Vagina (tissue), 2 donors: ENCODE measurements around the gene B4GALT1. TPM values are rescaled to one million over a fixed set of nuclear protein-coding genes. Genes with fewer than 3 reads are reported as not detected.

Source experiments
- DNase-seq, 2 donors: peaks; one replicate each; pipeline ENCODE4 v3.0.0-alpha.2; 2017; ENCODE audit errors: extremely low spot score in 2 of 2
- H3K27ac ChIP-seq: fragments of 200-600 bp; sonication (generic); one replicate; pipeline ENCODE4 v1.5.1; 2019
- H3K27me3 ChIP-seq: fragments of 200-600 bp; sonication (generic); one replicate; pipeline ENCODE4 v1.5.1; 2019
- H3K36me3 ChIP-seq, 2 donors: fragments of 200-600 bp; sonication (generic); one replicate each; pipeline ENCODE4 v1.5.1; 2017 to 2019
- H3K4me1 ChIP-seq: fragments of 200-600 bp; sonication (generic); one replicate; pipeline ENCODE4 v1.5.1; 2019
- H3K4me3 ChIP-seq, 2 donors: fragments of 200-600 bp; sonication (generic); 1 replicate in 1 of 2; 2 replicates in 1 of 2; pipeline ENCODE4 v1.5.1; 2016 to 2019
- H3K9me3 ChIP-seq: fragments of 200-600 bp; sonication (generic); one replicate; pipeline ENCODE4 v1.5.1; 2019
- CTCF ChIP-seq, 3 experiments: fragments of 450-650 bp in 2 of 3; fragments of 200-600 bp in 1 of 3; sonication (generic) in 1 of 3; IDR thresholded peaks; one replicate each; pipeline ENCODE4 v1.5.1; 2017 to 2019; ENCODE audit warnings: antibody characterized with exemption in 3 of 3, mild to moderate bottlenecking in 2 of 3, moderate library complexity in 2 of 3
- POLR2A ChIP-seq, 2 donors: fragments of 450-650 bp; IDR thresholded peaks; one replicate each; pipeline ENCODE4 v1.6.1; 2017; ENCODE audit warnings: antibody characterized with exemption in 2 of 2, mild to moderate bottlenecking in 2 of 2, moderate library complexity in 2 of 2
- POLR2AphosphoS5 ChIP-seq, 2 donors: sonication (generic); formaldehyde crosslinking; IDR thresholded peaks; one replicate each; pipeline ENCODE4 v1.9.0; 2017; ENCODE audit warnings: antibody characterized with exemption in 2 of 2, mild to moderate bottlenecking in 2 of 2, low read depth in 1 of 2; ENCODE audit not compliant: insufficient read depth in 1 of 2
- intact Hi-C: fragments of 100-400 bp; cut with DNase I; formaldehyde crosslinking; loops from one replicate; pipeline ENCODE4 v1.15.1; 2023
- total RNA-seq: library from RNA; depleted of rRNA; stranded (reverse); fragments of >200 nt; gene quantifications from one replicate; pipeline ENCODE4 v1.2.3, GENCODE V29; 2016

Gene B4GALT1
- total RNA-seq, 1 donor from 2014 or later, result 85.2 TPM

GRCh38 chr9:33135470-33135958, 31.6 kb downstream of the B4GALT1 start:
- Histone ChIP-seq H3K27me3 (no peaks in the 10 kb centered on the region), H3K27ac (no peak overlapping the region), H3K4me1 (peaks cover 81% of the 10 kb centered on the region), H3K9me3 (no peaks in the 10 kb centered on the region), H3K4me3 (no peak overlapping the region), H3K36me3 (peaks cover 0 to 24% of the 10 kb centered on the region in 2 donors)
- intact Hi-C loops, result no loop called here
- DNase-seq, result no peak
- TF ChIP-seq POLR2AphosphoS5 (IDR thresholded peaks at IDR 0.05; ENCODE audit: insufficient read depth in 1 of 2, low read depth in 1 of 2) (no peak), CTCF (IDR thresholded peaks at IDR 0.05) (no peak), POLR2A (IDR thresholded peaks at IDR 0.05) (no peak)

- H3K27ac ChIP-seq, result no peak overlapping the region
- H3K4me3 ChIP-seq, result no peak overlapping the region
- peaks cover 81% of the 10 kb centered on the region for H3K4me1 ChIP-seq
- TF ChIP-seq CTCF (IDR thresholded peaks at IDR 0.05) (no peak), POLR2A (IDR thresholded peaks at IDR 0.05) (no peak), POLR2AphosphoS5 (IDR thresholded peaks at IDR 0.05; ENCODE audit: insufficient read depth in 1 of 2, low read depth in 1 of 2) (no peak)
- no peak for DNase-seq
- no peaks in the 10 kb centered on the region for H3K27me3 ChIP-seq
- no peaks in the 10 kb centered on the region for H3K9me3 ChIP-seq
- H3K36me3 ChIP-seq, result peaks cover 0 to 24% of the 10 kb centered on the region in 2 donors
- intact Hi-C loops, result no loop called here
These were observed 32.1 kb downstream of the B4GALT1 start for GRCh38 chr9:33135031-33135461.

- TF ChIP-seq POLR2A (IDR thresholded peaks at IDR 0.05) (no peak), POLR2AphosphoS5 (IDR thresholded peaks at IDR 0.05; ENCODE audit: insufficient read depth in 1 of 2, low read depth in 1 of 2) (no peak), CTCF (IDR thresholded peaks at IDR 0.05) (no peak)
- intact Hi-C loops, result no loop called here
- H3K27ac ChIP-seq, result no peak overlapping the region
- no peak for DNase-seq
- no peaks in the 10 kb centered on the region for H3K27me3 ChIP-seq
- peaks cover 73% of the 10 kb centered on the region for H3K4me1 ChIP-seq
- H3K36me3 ChIP-seq, result peaks cover 0 to 26% of the 10 kb centered on the region in 2 donors
- no peaks in the 10 kb centered on the region for H3K9me3 ChIP-seq
- no peak overlapping the region for H3K4me3 ChIP-seq
These were observed 34.0 kb downstream of the B4GALT1 start for GRCh38 chr9:33133186-33133585.

- peaks cover 62% of the 10 kb centered on the region for H3K4me1 ChIP-seq
- intact Hi-C loops, result no loop called here
These were observed 35.1 kb downstream of the B4GALT1 start for GRCh38 chr9:33131790-33132772.

More at GRCh38 chr9:33131790-33132772, 35.1 kb downstream of the B4GALT1 start:
- Histone ChIP-seq H3K9me3 (no peaks in the 10 kb centered on the region), H3K4me3 (no peak overlapping the region), H3K27ac (peak overlapping the region; percentile 61), H3K27me3 (no peaks in the 10 kb centered on the region), H3K36me3 (peaks cover 0 to 37% of the 10 kb centered on the region in 2 donors)
- TF ChIP-seq POLR2A (IDR thresholded peaks at IDR 0.05) (no peak), CTCF (IDR thresholded peaks at IDR 0.05) (no peak), POLR2AphosphoS5 (IDR thresholded peaks at IDR 0.05; ENCODE audit: insufficient read depth in 1 of 2, low read depth in 1 of 2) (peak in 1 of 2 donors; percentile 34)
- no peak for DNase-seq
